ENCODE data around the gene OR1J1.

Gene OR1J1

DNA sequence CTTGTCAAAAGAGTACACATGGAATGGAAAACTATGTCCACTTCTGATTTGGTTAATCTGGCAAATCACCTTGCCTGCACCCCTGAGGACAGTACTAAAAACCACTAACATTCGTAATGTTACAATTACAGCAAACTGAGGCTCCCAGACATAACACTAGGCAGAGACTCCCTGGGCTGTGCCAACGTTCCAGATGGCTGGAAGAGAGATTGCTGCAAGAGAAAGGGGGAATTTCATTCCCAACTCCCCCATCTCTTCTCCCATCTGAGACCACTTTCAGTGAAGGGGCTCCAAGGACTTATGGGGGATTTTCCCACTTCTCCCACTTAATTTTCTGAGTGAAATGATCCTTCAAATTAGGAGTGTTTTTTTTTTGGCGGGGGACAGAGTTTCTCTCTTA is 11.3 kb downstream of the OR1J1 start:
- H3K27ac ChIP-seq = no peak overlapping the region
- TF ChIP-seq CTCF (IDR thresholded peaks at IDR 0.05) (no peak), ZFX (IDR thresholded peaks at IDR 0.05; ENCODE audit: borderline replicate concordance) (no peak)

DNA sequence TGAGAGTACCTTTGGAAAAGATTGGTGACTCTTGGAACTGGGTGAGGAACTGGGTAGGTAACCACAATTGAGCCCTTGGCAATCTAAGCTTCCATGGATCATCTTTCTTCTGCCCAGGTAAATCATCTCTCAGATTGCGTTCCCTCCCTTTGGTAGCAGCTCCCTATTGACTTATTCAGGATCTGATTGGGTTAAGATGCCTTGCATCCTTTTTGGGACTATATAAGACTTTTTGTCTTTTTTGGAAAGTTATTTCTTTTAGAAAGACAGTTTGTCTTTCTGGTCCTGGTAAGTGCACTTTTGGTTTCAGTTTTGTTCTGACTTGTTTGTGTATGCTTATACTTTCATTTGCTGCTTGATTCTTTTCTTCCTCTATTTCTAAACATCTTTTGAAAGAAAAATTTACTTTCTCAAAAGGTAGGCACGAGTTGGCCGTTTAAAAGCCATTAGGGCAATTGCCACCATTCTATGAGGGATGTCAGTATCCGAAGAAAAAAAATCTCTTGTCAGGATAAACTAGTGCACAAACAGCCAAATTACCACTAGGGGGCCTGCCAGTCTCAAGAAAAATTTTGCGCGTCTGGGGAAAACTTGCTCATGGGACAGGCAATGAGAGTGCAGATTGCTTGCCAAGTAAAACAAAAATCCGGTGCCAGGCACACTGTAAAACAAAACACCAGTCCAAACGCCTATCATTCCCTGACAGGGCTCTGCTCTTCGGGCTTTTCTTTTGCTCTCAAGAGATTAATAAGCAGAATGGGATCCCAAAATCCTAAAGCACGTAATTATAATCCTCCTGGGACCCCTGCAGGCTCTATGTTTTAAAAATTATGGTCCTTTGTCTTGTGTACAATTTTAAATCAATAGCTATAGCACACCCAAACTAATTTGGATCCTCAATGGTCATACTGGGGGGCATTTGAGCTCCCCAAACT is 12.8 kb downstream of the OR1J1 start:
- no peak for TF ChIP-seq ZFX (IDR thresholded peaks at IDR 0.05; ENCODE audit: borderline replicate concordance)
- peak; percentile 90 for TF ChIP-seq CTCF (IDR thresholded peaks at IDR 0.05)
- H3K27ac ChIP-seq = peak overlapping the region; percentile 56

- peak overlapping the region; percentile 56 for H3K27ac ChIP-seq
- TF ChIP-seq ZFX (IDR thresholded peaks at IDR 0.05; ENCODE audit: borderline replicate concordance) = no peak
- peak; percentile 76 for TF ChIP-seq CTCF (IDR thresholded peaks at IDR 0.05)
Observed at GRCh38 chr9:122463828-122464632, 13.7 kb downstream of the OR1J1 start.

- no peak overlapping the region for H3K27ac ChIP-seq
- TF ChIP-seq ZFX (IDR thresholded peaks at IDR 0.05; ENCODE audit: borderline replicate concordance) (no peak), CTCF (IDR thresholded peaks at IDR 0.05) (no peak)
Observed at GRCh38 chr9:122457787-122458186, 19.9 kb downstream of the OR1J1 start.

- H3K27ac ChIP-seq = no peak overlapping the region
- no peak for TF ChIP-seq ZFX (IDR thresholded peaks at IDR 0.05; ENCODE audit: borderline replicate concordance)
- TF ChIP-seq CTCF (IDR thresholded peaks at IDR 0.05) = no peak
Observed at GRCh38 chr9:122456123-122456522, 21.6 kb downstream of the OR1J1 start.

DNA sequence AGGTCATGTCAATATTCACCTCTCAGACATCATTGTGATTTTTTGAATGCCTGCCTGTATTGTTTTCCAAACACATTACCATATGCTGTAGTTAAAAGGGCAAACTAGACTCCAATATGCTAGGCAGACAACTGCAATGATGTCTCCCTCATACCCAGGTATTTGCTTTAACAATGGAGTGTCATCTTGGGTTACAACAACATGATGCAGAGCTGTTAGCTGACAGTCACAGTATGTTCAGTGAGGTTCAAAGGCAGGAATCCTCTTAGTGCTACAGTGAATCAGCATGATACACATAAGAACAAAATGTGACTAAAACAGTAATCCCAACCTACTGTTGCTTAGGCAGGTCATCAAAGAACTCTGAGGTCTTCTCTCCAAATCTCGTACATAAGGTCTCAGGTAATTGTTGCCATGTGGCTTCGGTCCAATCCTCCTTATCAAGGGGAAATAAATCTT is 24.0 kb downstream of the OR1J1 start:
- H3K27ac ChIP-seq = no peak overlapping the region
- TF ChIP-seq CTCF (IDR thresholded peaks at IDR 0.05) (no peak), ZFX (IDR thresholded peaks at IDR 0.05; ENCODE audit: borderline replicate concordance) (no peak)
